Peyer's patch (tissue), 4 donors: ENCODE results near the gene USP32. TPM values are rescaled to one million over a fixed set of nuclear protein-coding genes. Genes with fewer than 3 reads are reported as not detected.

ENCODE experiments used
- DNase-seq, 3 donors: peaks; one replicate each; pipeline ENCODE4 v3.0.0-alpha.2; 2017 to 2019
- H3K27ac ChIP-seq, 4 donors: fragments of 200-600 bp; sonication (generic); one replicate each; pipeline ENCODE4 v1.5.1; 2016 to 2019
- H3K27me3 ChIP-seq, 2 donors: fragments of 200-600 bp; sonication (generic); one replicate each; pipeline ENCODE4 v1.5.1; 2019
- H3K36me3 ChIP-seq, 3 donors: fragments of 200-600 bp; sonication (generic); one replicate each; pipeline ENCODE4 v1.5.1; 2016 to 2019
- H3K4me1 ChIP-seq, 4 donors: fragments of 200-600 bp; sonication (generic); one replicate each; pipeline ENCODE4 v1.5.1; 2016 to 2019
- H3K4me3 ChIP-seq, 4 donors: fragments of 200-600 bp; sonication (generic); 1 replicate in 3 of 4; 2 replicates in 1 of 4; pipeline ENCODE4 v1.5.1; 2016 to 2019; ENCODE audit warnings: mild to moderate bottlenecking in 1 of 4
- H3K9me3 ChIP-seq, 4 donors: fragments of 200-600 bp; sonication (generic); one replicate each; pipeline ENCODE4 v1.5.1; 2016 to 2019; ENCODE audit warnings: mild to moderate bottlenecking in 1 of 4
- CTCF ChIP-seq, 6 experiments: fragments of 450-650 bp in 4 of 6; fragments of 200-600 bp in 2 of 6; sonication (generic) in 1 of 6; IDR thresholded peaks; one replicate each; pipeline ENCODE4 v1.5.1; 2017 to 2019; ENCODE audit warnings: antibody characterized with exemption in 6 of 6, mild to moderate bottlenecking in 3 of 6, moderate library complexity in 1 of 6
- POLR2A ChIP-seq, 2 donors: fragments of 450-650 bp; IDR thresholded peaks; one replicate each; pipeline ENCODE4 v1.5.1; 2017; ENCODE audit warnings: antibody characterized with exemption in 2 of 2, mild to moderate bottlenecking in 2 of 2, moderate library complexity in 2 of 2
- total RNA-seq, 4 donors: library from RNA; depleted of rRNA; stranded (reverse); fragments of >200 nt; gene quantifications; one replicate each; pipeline ENCODE4 v1.1.0, GENCODE V29; 2016

USP32 gene
- total RNA-seq, 4 donors from 2014 or later: 31.5 to 52.8 (median 48.6) TPM

DNA sequence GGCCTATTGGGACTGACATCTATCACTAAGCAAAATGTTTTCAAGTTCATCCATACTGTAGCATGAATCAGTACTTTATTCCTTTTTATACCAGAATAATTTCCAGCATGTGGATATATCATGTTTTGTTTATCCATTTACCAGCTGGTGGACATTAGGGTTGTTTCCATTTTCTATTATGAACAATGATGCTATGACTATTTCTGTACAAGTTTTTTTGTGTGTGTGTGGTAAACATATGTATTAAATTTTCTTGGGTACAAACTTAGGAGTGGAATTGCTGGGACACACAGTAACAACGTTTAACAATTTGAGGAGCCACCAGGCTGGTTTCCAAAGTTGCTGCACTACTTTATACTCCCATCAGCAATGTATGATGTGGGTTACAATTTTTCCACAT lies 91.0 kb downstream of the USP32 start:
- no peak overlapping the region for H3K4me3 ChIP-seq
- no peaks in the 10 kb centered on the region for H3K36me3 ChIP-seq
- H3K27me3 ChIP-seq: no peaks in the 10 kb centered on the region
- no peak for DNase-seq
- peaks cover 0 to 13% (median 0%) of the 10 kb centered on the region in 4 donors for H3K4me1 ChIP-seq
- no peak overlapping the region for H3K27ac ChIP-seq
- TF ChIP-seq CTCF (IDR thresholded peaks at IDR 0.05) (no peak), POLR2A (IDR thresholded peaks at IDR 0.05) (no peak)
- H3K9me3 ChIP-seq: no peaks in the 10 kb centered on the region

GRCh38 chr17:60300011-60300410 lies 91.9 kb downstream of the USP32 start:
- Histone ChIP-seq H3K36me3 (no peaks in the 10 kb centered on the region), H3K4me1 (peaks cover 0 to 8% (median 0%) of the 10 kb centered on the region in 4 donors), H3K9me3 (no peaks in the 10 kb centered on the region), H3K27ac (no peak overlapping the region), H3K4me3 (no peak overlapping the region), H3K27me3 (no peaks in the 10 kb centered on the region)
- no peak for DNase-seq
- TF ChIP-seq POLR2A (IDR thresholded peaks at IDR 0.05): no peak
- TF ChIP-seq CTCF (IDR thresholded peaks at IDR 0.05): no peak

GRCh38 chr17:60297760-60298401 lies 94.1 kb downstream of the USP32 start:
- Histone ChIP-seq H3K9me3 (no peaks in the 10 kb centered on the region), H3K27me3 (no peaks in the 10 kb centered on the region), H3K36me3 (no peaks in the 10 kb centered on the region), H3K27ac (no peak overlapping the region), H3K4me3 (no peak overlapping the region), H3K4me1 (peaks cover 0 to 5% (median 0%) of the 10 kb centered on the region in 4 donors)
- no peak for DNase-seq
- TF ChIP-seq CTCF (IDR thresholded peaks at IDR 0.05) (no peak), POLR2A (IDR thresholded peaks at IDR 0.05) (no peak)

DNA sequence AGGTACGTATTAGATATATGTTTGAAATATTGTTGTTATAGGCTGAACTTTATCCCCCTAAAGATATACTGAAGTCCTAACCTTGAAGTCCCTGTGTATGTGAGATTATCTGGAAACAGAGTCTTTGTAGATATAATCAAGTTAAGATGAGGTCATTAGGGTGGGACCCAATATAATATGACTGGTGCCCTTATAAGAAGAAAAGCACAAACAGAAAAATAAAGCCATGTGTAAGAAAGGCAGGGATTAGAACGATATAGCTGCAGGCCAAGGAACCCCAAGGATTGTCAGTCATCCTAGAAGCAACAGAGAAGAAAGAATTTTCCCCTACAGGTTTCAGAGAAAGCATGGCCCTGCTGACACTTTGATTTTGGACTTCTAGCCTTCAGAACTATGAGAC lies 95.8 kb downstream of the USP32 start:
- H3K4me1 ChIP-seq: no peaks in the 10 kb centered on the region
- no peak for TF ChIP-seq CTCF (IDR thresholded peaks at IDR 0.05)
- no peak for TF ChIP-seq POLR2A (IDR thresholded peaks at IDR 0.05)
- H3K36me3 ChIP-seq: no peaks in the 10 kb centered on the region
- DNase-seq: no peak
- no peaks in the 10 kb centered on the region for H3K9me3 ChIP-seq
- H3K4me3 ChIP-seq: no peak overlapping the region
- no peaks in the 10 kb centered on the region for H3K27me3 ChIP-seq
- H3K27ac ChIP-seq: no peak overlapping the region

- TF ChIP-seq POLR2A (IDR thresholded peaks at IDR 0.05) (no peak), CTCF (IDR thresholded peaks at IDR 0.05) (no peak)
- Histone ChIP-seq H3K4me1 (no peaks in the 10 kb centered on the region), H3K27ac (no peak overlapping the region), H3K36me3 (peaks cover 0 to 6% (median 0%) of the 10 kb centered on the region in 3 donors), H3K4me3 (no peak overlapping the region), H3K27me3 (no peaks in the 10 kb centered on the region), H3K9me3 (no peaks in the 10 kb centered on the region)
- no peak for DNase-seq
These were observed 98.2 kb downstream of the USP32 start for GRCh38 chr17:60293580-60294335.
